HCT116 (cell line): ENCODE results near the gene PRLR. TPM values are rescaled to one million over a fixed set of nuclear protein-coding genes. Genes with fewer than 3 reads are reported as not detected.

Source experiments
- ATAC-seq: fragments of 200-7000 bp; cut with Tn5 transposase; 2 replicates; pipeline ENCODE4 v1.9.1; 2020; ENCODE audit warnings: mild to moderate bottlenecking, moderate library complexity
- BruUV-seq: library from RNA; stranded (reverse); fragments of 400-500 nt; replicated peaks from 2 replicates; lab custom pipeline; 2021; lab: Mats Ljungman, UMichigan
- CTCF ChIA-PET: fragments of 300-600 bp; sonication (Branson Sonifier 250); formaldehyde crosslinking; loops from one replicate; lab custom pipeline; 2021; ENCODE audit warnings: antibody characterized with exemption; lab: Charles Lee
- POLR2A ChIA-PET: fragments of 300-600, 350-600 bp; sonication (Branson Sonifier 250); formaldehyde crosslinking; loops from one replicate; lab custom pipeline; 2021; ENCODE audit warnings: antibody characterized with exemption; lab: Charles Lee
- RAD21 ChIA-PET, 2 experiments: fragments of 300-600 bp; sonication (Branson Sonifier 250); formaldehyde crosslinking; loops; one replicate each; lab custom pipeline; 2023; ENCODE audit warnings: low total read pairs in 2 of 2; ENCODE audit not compliant: uncharacterized antibody in 2 of 2, unreplicated experiment in 2 of 2, low non-redundant PET in 1 of 2; lab: Charles Lee
- DNase-seq: peaks from one replicate; pipeline ENCODE4 v3.0.0-alpha.2; 2010; ENCODE audit warnings: low read depth, low spot score
- H2AFZ ChIP-seq: fragments of 200-600 bp; shearing (Covaris generic), sonication (generic); 2 replicates; pipeline ENCODE4 v1.6.1; 2017; ENCODE audit warnings: low read depth, mixed run types, mixed read lengths, antibody characterized with exemption, low read length; ENCODE audit not compliant: poor library complexity, severe bottlenecking
- H3K27ac ChIP-seq: 2 replicates; pipeline ENCODE4 v1.5.1; 2012; ENCODE audit warnings: low read depth, low read length
- H3K27me3 ChIP-seq: fragments of 200-600 bp; sonication (generic); 2 replicates; pipeline ENCODE4 v1.6.1; 2016; ENCODE audit warnings: mixed run types, low read length, mixed read lengths; ENCODE audit not compliant: insufficient read depth
- H3K36me3 ChIP-seq, 2 experiments: fragments of 200-500 bp in 1 of 2; fragments of 200-600 bp in 1 of 2; sonication (Bioruptor generic) in 1 of 2; sonication (generic) in 1 of 2; 2 replicates each; pipeline versions ENCODE4 v1.5.1 to v1.6.1; 2014 to 2016; ENCODE audit warnings: low read length in 2 of 2, inconsistent platforms in 1 of 2, mixed read lengths in 1 of 2, mixed run types in 1 of 2; ENCODE audit not compliant: insufficient read depth in 2 of 2, control insufficient read depth in 1 of 2
- H3K4me1 ChIP-seq, 2 experiments: fragments of 200-600 bp in 1 of 2; sonication (generic) in 1 of 2; 2 replicates each; pipeline versions ENCODE4 v1.5.1 to v1.6.1; 2012 to 2017; ENCODE audit warnings: low read length in 2 of 2, inconsistent platforms in 1 of 2, mild to moderate bottlenecking in 1 of 2, mixed read lengths in 1 of 2, mixed run types in 1 of 2, moderate library complexity in 1 of 2; ENCODE audit not compliant: insufficient read depth in 2 of 2, control insufficient read depth in 1 of 2
- H3K4me2 ChIP-seq: fragments of 200-600 bp; sonication (generic); 2 replicates; pipeline ENCODE4 v1.6.1; 2017; ENCODE audit warnings: mixed run types, low read length, mixed read lengths
- H3K4me3 ChIP-seq, 2 experiments: fragments of 200-600 bp in 1 of 2; sonication (generic) in 1 of 2; replicated peaks in 1 of 2; 2 replicates each; pipeline ENCODE4 v1.5.1; 2011 to 2016; ENCODE audit warnings: low read length in 2 of 2, control low read depth in 1 of 2, low read depth in 1 of 2, mild to moderate bottlenecking in 1 of 2, mixed read lengths in 1 of 2, mixed run types in 1 of 2
- H3K79me2 ChIP-seq: fragments of 200-600 bp; sonication (generic); 2 replicates; pipeline ENCODE4 v1.6.1; 2017; ENCODE audit warnings: mild to moderate bottlenecking, mixed run types, low read length, moderate library complexity, mixed read lengths; ENCODE audit not compliant: insufficient read depth
- H3K9ac ChIP-seq: fragments of 200-600 bp; sonication (generic); 2 replicates; pipeline ENCODE4 v1.6.1; 2016; ENCODE audit warnings: low read length, mixed read lengths
- H3K9me2 ChIP-seq: fragments of 200-600 bp; sonication (generic), shearing (Covaris generic); 2 replicates; pipeline ENCODE4 v1.6.1; 2017; ENCODE audit warnings: mixed run types, mild to moderate bottlenecking, moderate library complexity; ENCODE audit not compliant: insufficient read depth
- H3K9me3 ChIP-seq, 2 experiments: fragments of 200-500 bp in 1 of 2; fragments of 200-600 bp in 1 of 2; sonication (Bioruptor generic) in 1 of 2; sonication (generic) in 1 of 2; 2 replicates each; pipeline ENCODE4 v1.6.1; 2014 to 2017; ENCODE audit warnings: low read length in 2 of 2, mixed read lengths in 2 of 2, inconsistent platforms in 1 of 2, low read depth in 1 of 2, mild to moderate bottlenecking in 1 of 2, mixed run types in 1 of 2, moderate library complexity in 1 of 2; ENCODE audit not compliant: control insufficient read depth in 1 of 2, insufficient read depth in 1 of 2
- H4K20me1 ChIP-seq: fragments of 200-600 bp; sonication (generic), shearing (Covaris generic); 2 replicates; pipeline ENCODE4 v1.6.1; 2017; ENCODE audit warnings: mixed run types, mild to moderate bottlenecking, moderate library complexity; ENCODE audit not compliant: insufficient read depth
- CBX3 ChIP-seq: IDR thresholded peaks from 2 replicates; pipeline ENCODE4 v1.6.1; 2012; ENCODE audit warnings: low read depth
- CEBPB ChIP-seq: IDR thresholded peaks from 2 replicates; pipeline ENCODE4 v1.6.1; 2012; ENCODE audit warnings: low read depth
- ELF1 ChIP-seq: IDR thresholded peaks from 2 replicates; pipeline ENCODE4 v1.6.1; 2012; ENCODE audit warnings: low read depth, borderline replicate concordance
- EZH2 ChIP-seq: fragments of 200-600 bp; sonication (generic); IDR thresholded peaks from 2 replicates; pipeline ENCODE4 v1.6.1; 2017; ENCODE audit warnings: antibody characterized with exemption, mixed run types
- EZH2phosphoT487 ChIP-seq: fragments of 200-600 bp; IDR thresholded peaks from 2 replicates; pipeline ENCODE4 v1.6.1; 2018; ENCODE audit warnings: antibody characterized with exemption, borderline replicate concordance
- FOSL1 ChIP-seq: IDR thresholded peaks from 2 replicates; pipeline ENCODE4 v1.6.1; 2012; ENCODE audit warnings: low read depth
- JUND ChIP-seq: IDR thresholded peaks from 2 replicates; pipeline ENCODE4 v1.6.1; 2012
- POLR2A ChIP-seq: IDR thresholded peaks from 2 replicates; pipeline ENCODE4 v1.7.0; 2011; ENCODE audit warnings: borderline replicate concordance; ENCODE audit not compliant: insufficient read depth, insufficient read length; ENCODE audit errors: extremely low read depth
- SIN3A ChIP-seq: IDR thresholded peaks from 2 replicates; pipeline ENCODE4 v1.6.1; 2012; ENCODE audit warnings: low read depth
- SP1 ChIP-seq: IDR thresholded peaks from 2 replicates; pipeline ENCODE4 v1.6.1; 2012; ENCODE audit warnings: low read depth
- TCF7L2 ChIP-seq: IDR thresholded peaks from 2 replicates; pipeline ENCODE4 v1.7.0; 2011; ENCODE audit warnings: borderline replicate concordance, inconsistent platforms; ENCODE audit not compliant: insufficient read depth, insufficient read length; ENCODE audit errors: extremely low read depth
- YY1 ChIP-seq: IDR thresholded peaks from 2 replicates; pipeline ENCODE4 v1.6.1; 2011; ENCODE audit warnings: low read length, low read depth, moderate library complexity, mild to moderate bottlenecking; ENCODE audit not compliant: insufficient replicate concordance; ENCODE audit errors: extremely low read depth
- ZFX ChIP-seq: fragments of 450-650 bp; IDR thresholded peaks from 2 replicates; pipeline ENCODE4 v1.6.1; 2017
- intact Hi-C: fragments of 100-400 bp; cut with micrococcal nuclease; formaldehyde crosslinking; loops from 2 replicates; pipeline ENCODE4 v1.10.0; 2022
- total RNA-seq: library from RNA; stranded (reverse); gene quantifications from one replicate; pipeline ENCODE4 v1.2.1, GENCODE V29; 2021; ENCODE audit not compliant: unreplicated experiment
- TF ChIP-seq, protein P1 (sequence below), 3 experiments: fragments of 200-600 bp in 1 of 3; sonication (generic) in 1 of 3; IDR thresholded peaks in 2 of 3; conservative IDR thresholded peaks in 1 of 3; 2 replicates each; pipeline ENCODE4 v1.5.1; 2012 to 2017; ENCODE audit warnings: low read depth in 2 of 3, low read length in 2 of 3, antibody characterized with exemption in 1 of 3, borderline replicate concordance in 1 of 3, control low read depth in 1 of 3, mild to moderate bottlenecking in 1 of 3, mixed read lengths in 1 of 3, mixed run types in 1 of 3, moderate library complexity in 1 of 3; ENCODE audit not compliant: insufficient read depth in 1 of 3
- TF ChIP-seq, protein P2 (sequence below): IDR thresholded peaks from 2 replicates; pipeline ENCODE4 v1.6.1; 2012
- TF ChIP-seq, protein P3 (sequence below): IDR thresholded peaks from 2 replicates; pipeline ENCODE4 v1.6.1; 2011; ENCODE audit warnings: mild to moderate bottlenecking, low read length, moderate library complexity; ENCODE audit not compliant: insufficient replicate concordance; ENCODE audit errors: extremely low read depth
- TF ChIP-seq, protein P4 (sequence below): IDR thresholded peaks from 2 replicates; pipeline ENCODE4 v1.6.1; 2012; ENCODE audit warnings: low read depth
- TF ChIP-seq, protein P5 (sequence below): IDR thresholded peaks from 2 replicates; pipeline ENCODE4 v1.6.1; 2012

Gene PRLR
- total RNA-seq, 1 experiment from 2014 or later, result 0.10 TPM

DNA sequence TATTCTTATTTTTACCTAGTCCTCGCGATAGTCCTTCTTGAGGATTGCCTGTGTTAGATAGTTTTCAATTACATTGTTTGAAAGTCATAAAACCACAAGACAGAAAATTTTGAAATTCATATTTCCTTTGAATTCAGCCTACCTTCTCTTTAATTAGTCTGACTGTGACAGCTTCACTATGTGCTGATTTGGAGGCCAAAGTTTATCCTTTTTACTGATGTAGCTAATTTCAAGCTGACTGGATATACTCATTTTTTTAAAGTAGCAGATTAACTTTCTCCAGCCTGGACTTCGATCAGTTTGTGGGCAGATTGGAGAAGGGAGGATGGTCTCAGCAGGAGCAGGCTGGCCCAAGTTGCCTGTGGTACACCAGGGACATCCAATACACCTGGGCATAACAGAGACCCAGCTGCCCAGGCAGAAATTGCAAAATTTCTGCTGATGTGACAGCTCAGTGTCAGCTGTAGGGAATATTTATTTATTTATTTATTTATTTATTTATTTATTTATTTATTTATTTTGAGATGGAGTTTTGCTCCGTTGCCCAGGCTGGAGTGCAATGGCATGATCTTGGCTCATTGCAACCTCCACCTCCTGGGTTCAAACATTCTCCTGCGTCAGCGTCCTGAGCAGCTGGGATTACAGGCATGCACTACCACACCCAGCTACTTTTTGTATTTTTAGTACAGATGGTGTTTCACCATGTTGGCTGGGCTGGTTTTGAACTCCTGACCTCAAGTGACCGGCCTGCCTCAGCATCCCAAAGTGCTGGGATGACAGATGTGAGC, 206.7 kb downstream of the PRLR start:
- H3K36me3 ChIP-seq, result no peaks in the 10 kb centered on the region
- H3K79me2 ChIP-seq, result no peaks in the 10 kb centered on the region
- no TSS peak for BruUV-seq
- H2AFZ ChIP-seq, result no peak overlapping the region
- ChIA-PET CTCF (no interaction called here), POLR2A (no interaction called here), RAD21 (no interaction called here)
- H3K4me3 ChIP-seq, result no peak overlapping the region
- no peaks in the 10 kb centered on the region for H3K9me2 ChIP-seq
- no peak overlapping the region for H3K27ac ChIP-seq
- no peak overlapping the region for H3K9ac ChIP-seq
- DNase-seq, result no peak
- TF ChIP-seq ELF1 (no peak), CBX3 (no peak), TCF7L2 (no peak), CEBPB (no peak), ZFX (no peak), SIN3A (no peak), EZH2 (no peak), EZH2phosphoT487 (no peak), FOSL1 (no peak), SP1 (no peak), JUND (no peak), YY1 (no peak), POLR2A (no peak)
- TF ChIP-seq, protein P1, sequence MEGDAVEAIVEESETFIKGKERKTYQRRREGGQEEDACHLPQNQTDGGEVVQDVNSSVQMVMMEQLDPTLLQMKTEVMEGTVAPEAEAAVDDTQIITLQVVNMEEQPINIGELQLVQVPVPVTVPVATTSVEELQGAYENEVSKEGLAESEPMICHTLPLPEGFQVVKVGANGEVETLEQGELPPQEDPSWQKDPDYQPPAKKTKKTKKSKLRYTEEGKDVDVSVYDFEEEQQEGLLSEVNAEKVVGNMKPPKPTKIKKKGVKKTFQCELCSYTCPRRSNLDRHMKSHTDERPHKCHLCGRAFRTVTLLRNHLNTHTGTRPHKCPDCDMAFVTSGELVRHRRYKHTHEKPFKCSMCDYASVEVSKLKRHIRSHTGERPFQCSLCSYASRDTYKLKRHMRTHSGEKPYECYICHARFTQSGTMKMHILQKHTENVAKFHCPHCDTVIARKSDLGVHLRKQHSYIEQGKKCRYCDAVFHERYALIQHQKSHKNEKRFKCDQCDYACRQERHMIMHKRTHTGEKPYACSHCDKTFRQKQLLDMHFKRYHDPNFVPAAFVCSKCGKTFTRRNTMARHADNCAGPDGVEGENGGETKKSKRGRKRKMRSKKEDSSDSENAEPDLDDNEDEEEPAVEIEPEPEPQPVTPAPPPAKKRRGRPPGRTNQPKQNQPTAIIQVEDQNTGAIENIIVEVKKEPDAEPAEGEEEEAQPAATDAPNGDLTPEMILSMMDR (IDR thresholded peaks at IDR 0.05 in 2 of 3, conservative IDR thresholded peaks at IDR 0.05 in 1 of 3; ENCODE audit: borderline replicate concordance in 1 of 3, insufficient read depth in 1 of 3, low read depth in 2 of 3, low read length in 2 of 3), result no peak
- TF ChIP-seq, protein P2, sequence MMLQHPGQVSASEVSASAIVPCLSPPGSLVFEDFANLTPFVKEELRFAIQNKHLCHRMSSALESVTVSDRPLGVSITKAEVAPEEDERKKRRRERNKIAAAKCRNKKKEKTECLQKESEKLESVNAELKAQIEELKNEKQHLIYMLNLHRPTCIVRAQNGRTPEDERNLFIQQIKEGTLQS, result no peak
- TF ChIP-seq, protein P3, sequence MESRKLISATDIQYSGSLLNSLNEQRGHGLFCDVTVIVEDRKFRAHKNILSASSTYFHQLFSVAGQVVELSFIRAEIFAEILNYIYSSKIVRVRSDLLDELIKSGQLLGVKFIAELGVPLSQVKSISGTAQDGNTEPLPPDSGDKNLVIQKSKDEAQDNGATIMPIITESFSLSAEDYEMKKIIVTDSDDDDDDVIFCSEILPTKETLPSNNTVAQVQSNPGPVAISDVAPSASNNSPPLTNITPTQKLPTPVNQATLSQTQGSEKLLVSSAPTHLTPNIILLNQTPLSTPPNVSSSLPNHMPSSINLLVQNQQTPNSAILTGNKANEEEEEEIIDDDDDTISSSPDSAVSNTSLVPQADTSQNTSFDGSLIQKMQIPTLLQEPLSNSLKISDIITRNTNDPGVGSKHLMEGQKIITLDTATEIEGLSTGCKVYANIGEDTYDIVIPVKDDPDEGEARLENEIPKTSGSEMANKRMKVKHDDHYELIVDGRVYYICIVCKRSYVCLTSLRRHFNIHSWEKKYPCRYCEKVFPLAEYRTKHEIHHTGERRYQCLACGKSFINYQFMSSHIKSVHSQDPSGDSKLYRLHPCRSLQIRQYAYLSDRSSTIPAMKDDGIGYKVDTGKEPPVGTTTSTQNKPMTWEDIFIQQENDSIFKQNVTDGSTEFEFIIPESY, result no peak
- TF ChIP-seq, protein P4, sequence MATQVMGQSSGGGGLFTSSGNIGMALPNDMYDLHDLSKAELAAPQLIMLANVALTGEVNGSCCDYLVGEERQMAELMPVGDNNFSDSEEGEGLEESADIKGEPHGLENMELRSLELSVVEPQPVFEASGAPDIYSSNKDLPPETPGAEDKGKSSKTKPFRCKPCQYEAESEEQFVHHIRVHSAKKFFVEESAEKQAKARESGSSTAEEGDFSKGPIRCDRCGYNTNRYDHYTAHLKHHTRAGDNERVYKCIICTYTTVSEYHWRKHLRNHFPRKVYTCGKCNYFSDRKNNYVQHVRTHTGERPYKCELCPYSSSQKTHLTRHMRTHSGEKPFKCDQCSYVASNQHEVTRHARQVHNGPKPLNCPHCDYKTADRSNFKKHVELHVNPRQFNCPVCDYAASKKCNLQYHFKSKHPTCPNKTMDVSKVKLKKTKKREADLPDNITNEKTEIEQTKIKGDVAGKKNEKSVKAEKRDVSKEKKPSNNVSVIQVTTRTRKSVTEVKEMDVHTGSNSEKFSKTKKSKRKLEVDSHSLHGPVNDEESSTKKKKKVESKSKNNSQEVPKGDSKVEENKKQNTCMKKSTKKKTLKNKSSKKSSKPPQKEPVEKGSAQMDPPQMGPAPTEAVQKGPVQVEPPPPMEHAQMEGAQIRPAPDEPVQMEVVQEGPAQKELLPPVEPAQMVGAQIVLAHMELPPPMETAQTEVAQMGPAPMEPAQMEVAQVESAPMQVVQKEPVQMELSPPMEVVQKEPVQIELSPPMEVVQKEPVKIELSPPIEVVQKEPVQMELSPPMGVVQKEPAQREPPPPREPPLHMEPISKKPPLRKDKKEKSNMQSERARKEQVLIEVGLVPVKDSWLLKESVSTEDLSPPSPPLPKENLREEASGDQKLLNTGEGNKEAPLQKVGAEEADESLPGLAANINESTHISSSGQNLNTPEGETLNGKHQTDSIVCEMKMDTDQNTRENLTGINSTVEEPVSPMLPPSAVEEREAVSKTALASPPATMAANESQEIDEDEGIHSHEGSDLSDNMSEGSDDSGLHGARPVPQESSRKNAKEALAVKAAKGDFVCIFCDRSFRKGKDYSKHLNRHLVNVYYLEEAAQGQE, result no peak
- TF ChIP-seq, protein P5, sequence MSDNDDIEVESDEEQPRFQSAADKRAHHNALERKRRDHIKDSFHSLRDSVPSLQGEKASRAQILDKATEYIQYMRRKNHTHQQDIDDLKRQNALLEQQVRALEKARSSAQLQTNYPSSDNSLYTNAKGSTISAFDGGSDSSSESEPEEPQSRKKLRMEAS, result no peak
- intact Hi-C loops, result no loop called here
- no peaks in the 10 kb centered on the region for H3K9me3 ChIP-seq
- ATAC-seq, result no peak
- peaks cover 34% of the 10 kb centered on the region for H3K27me3 ChIP-seq
- no peak overlapping the region for H3K4me2 ChIP-seq
- no peaks in the 10 kb centered on the region for H3K4me1 ChIP-seq
- no peaks in the 10 kb centered on the region for H4K20me1 ChIP-seq
